GM19372 (cell line): Measurements from ENCODE around the gene LHX8.

Experiments used
- ATAC-seq: cut with Tn5 transposase; IDR thresholded peaks from one replicate; pipeline ENCODE4 v1.9.1; 2021; ENCODE audit warnings: mild to moderate bottlenecking, low read depth, moderate library complexity; ENCODE audit not compliant: unreplicated experiment

The LHX8 gene

DNA sequence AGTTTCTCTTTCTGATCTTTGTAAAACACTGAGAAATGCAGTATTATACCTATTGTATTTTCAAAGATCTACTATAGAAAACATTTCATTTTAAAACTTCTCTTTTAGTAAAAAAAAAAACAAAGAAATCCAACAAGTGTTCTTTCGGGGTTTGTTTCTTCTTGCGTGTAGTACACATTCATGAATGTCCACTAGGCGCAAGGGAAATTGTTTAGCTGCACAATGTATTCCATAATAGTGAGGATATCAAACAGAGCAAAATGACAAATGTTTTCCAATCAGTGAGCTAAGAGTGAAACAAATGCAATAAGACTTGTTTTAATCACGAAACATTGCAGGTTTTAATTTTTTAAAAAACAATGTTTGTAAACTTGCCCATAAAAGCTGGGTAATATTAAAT, 68.6 kb downstream of the LHX8 start:
- ATAC-seq: no peak

- peak; percentile 86 for ATAC-seq
Observed at GRCh38 chr1:75203415-75204277, 69.5 kb downstream of the LHX8 start.

GRCh38 chr1:75208862-75209261, 74.7 kb downstream of the LHX8 start:
- no peak for ATAC-seq
